ENCODE data around the gene MED13L.

DNA sequence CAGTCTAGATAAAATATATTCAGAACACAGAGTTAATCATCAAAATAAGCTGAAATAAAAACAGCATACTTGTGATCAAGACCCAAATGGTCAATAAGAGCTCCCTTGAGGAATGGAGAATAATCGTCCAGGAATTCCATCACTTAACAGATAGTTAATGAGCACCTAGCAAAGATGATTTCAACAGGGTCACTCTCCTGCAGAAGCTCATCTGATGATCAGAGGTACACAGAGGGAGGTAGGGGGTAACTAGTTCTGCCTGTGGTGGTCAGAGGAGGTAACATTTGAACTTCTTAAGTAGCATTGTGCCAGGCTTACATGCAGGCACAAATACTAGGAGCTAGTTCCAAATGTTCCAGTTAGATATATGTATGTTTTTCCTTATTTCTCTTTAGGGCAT is 9.5 kb downstream of the MED13L start:
- no peak for TF ChIP-seq EZH2 (IDR thresholded peaks at IDR 0.05; ENCODE audit: insufficient read depth, poor library complexity, severe bottlenecking)
- TF ChIP-seq EZH2phosphoT487 (IDR thresholded peaks at IDR 0.05; ENCODE audit: insufficient read depth, low read depth): no peak
